Breast epithelium (tissue), 4 donors: ENCODE results near the gene JAKMIP2. TPM values are rescaled to one million over a fixed set of nuclear protein-coding genes. Genes with fewer than 3 reads are reported as not detected.

Source experiments
- DNase-seq, 2 donors: peaks; one replicate each; pipeline ENCODE4 v3.0.0-alpha.2; 2019; ENCODE audit warnings: low spot score in 2 of 2
- H3K27ac ChIP-seq, 2 donors: fragments of 200-600 bp; sonication (generic) in 1 of 2; one replicate each; pipeline ENCODE4 v1.5.1; 2016 to 2019; ENCODE audit warnings: mild to moderate bottlenecking in 1 of 2
- H3K27me3 ChIP-seq, 2 donors: fragments of 200-600 bp; sonication (generic) in 1 of 2; one replicate each; pipeline versions ENCODE4 v1.5.1 to v1.6.0; 2017 to 2019; ENCODE audit warnings: control low read depth in 1 of 2, mild to moderate bottlenecking in 1 of 2
- H3K36me3 ChIP-seq: fragments of 200-600 bp; one replicate; pipeline ENCODE4 v1.5.1; 2019
- H3K4me1 ChIP-seq, 2 donors: fragments of 200-600 bp; sonication (generic); one replicate each; pipeline ENCODE4 v1.5.1; 2016 to 2019; ENCODE audit warnings: control low read depth in 1 of 2
- H3K4me3 ChIP-seq, 3 donors: fragments of 200-600 bp; sonication (generic); 1 replicate in 2 of 3; 2 replicates in 1 of 3; pipeline ENCODE4 v1.5.1; 2016 to 2019; ENCODE audit warnings: mild to moderate bottlenecking in 3 of 3, moderate library complexity in 2 of 3
- H3K9me3 ChIP-seq, 2 donors: fragments of 200-600 bp; sonication (generic) in 1 of 2; one replicate each; pipeline ENCODE4 v1.5.1; 2016 to 2019; ENCODE audit warnings: control low read depth in 1 of 2
- POLR2A ChIP-seq: fragments of 450-650 bp; IDR thresholded peaks from one replicate; pipeline ENCODE4 v1.6.1; 2016; ENCODE audit warnings: antibody characterized with exemption, mild to moderate bottlenecking, moderate library complexity
- POLR2AphosphoS5 ChIP-seq, 3 donors: sonication (generic); formaldehyde crosslinking; IDR thresholded peaks; one replicate each; pipeline ENCODE4 v1.6.1; 2017; ENCODE audit warnings: antibody characterized with exemption in 3 of 3
- intact Hi-C: fragments of 100-400 bp; cut with DNase I; formaldehyde crosslinking; loops from one replicate; pipeline ENCODE4 v1.15.1; 2023; ENCODE audit warnings: low total_unique reads
- total RNA-seq, 3 donors: library from RNA; depleted of rRNA; stranded (reverse); fragments of >200 nt; gene quantifications; one replicate each; pipeline ENCODE4 v1.1.0, GENCODE V29; 2016
- TF ChIP-seq, protein P1 (sequence below), 3 donors: fragments of 450-650 bp; IDR thresholded peaks; one replicate each; pipeline ENCODE4 v1.5.1; 2016 to 2017; ENCODE audit warnings: antibody characterized with exemption in 3 of 3, mild to moderate bottlenecking in 3 of 3, moderate library complexity in 3 of 3

Gene JAKMIP2
- total RNA-seq, 3 donors from 2014 or later = under 0.01 to 0.73 (median 0.64) TPM

DNA sequence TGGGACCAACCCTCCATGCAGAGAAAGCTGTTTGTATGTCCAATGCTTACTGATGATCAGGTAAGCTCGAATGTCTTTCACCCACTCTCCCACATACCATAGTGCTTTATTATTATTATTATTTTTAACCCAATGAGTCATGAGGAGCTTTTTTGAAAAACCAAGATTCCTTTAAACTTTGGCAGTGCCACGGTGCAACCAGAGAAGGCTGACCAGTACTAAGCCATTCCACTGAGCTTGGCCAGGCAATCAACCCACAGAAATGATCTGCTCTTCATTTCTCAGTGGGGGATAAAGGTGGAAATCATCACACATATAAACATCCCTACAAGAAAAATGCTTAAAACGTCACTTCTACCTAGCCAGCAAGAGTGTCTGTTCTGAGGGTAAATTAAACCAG is 35.5 kb downstream of the JAKMIP2 start:
- Histone ChIP-seq H3K9me3 (no peaks in the 10 kb centered on the region), H3K27me3 (no peaks in the 10 kb centered on the region), H3K4me1 (no peaks in the 10 kb centered on the region), H3K36me3 (no peaks in the 10 kb centered on the region), H3K4me3 (no peak overlapping the region), H3K27ac (no peak overlapping the region)
- intact Hi-C loops = no loop called here
- TF ChIP-seq POLR2A (no peak), POLR2AphosphoS5 (IDR thresholded peaks at IDR 0.05) (no peak)
- TF ChIP-seq, protein P1, sequence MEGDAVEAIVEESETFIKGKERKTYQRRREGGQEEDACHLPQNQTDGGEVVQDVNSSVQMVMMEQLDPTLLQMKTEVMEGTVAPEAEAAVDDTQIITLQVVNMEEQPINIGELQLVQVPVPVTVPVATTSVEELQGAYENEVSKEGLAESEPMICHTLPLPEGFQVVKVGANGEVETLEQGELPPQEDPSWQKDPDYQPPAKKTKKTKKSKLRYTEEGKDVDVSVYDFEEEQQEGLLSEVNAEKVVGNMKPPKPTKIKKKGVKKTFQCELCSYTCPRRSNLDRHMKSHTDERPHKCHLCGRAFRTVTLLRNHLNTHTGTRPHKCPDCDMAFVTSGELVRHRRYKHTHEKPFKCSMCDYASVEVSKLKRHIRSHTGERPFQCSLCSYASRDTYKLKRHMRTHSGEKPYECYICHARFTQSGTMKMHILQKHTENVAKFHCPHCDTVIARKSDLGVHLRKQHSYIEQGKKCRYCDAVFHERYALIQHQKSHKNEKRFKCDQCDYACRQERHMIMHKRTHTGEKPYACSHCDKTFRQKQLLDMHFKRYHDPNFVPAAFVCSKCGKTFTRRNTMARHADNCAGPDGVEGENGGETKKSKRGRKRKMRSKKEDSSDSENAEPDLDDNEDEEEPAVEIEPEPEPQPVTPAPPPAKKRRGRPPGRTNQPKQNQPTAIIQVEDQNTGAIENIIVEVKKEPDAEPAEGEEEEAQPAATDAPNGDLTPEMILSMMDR (IDR thresholded peaks at IDR 0.05) = no peak
- no peak for DNase-seq

DNA sequence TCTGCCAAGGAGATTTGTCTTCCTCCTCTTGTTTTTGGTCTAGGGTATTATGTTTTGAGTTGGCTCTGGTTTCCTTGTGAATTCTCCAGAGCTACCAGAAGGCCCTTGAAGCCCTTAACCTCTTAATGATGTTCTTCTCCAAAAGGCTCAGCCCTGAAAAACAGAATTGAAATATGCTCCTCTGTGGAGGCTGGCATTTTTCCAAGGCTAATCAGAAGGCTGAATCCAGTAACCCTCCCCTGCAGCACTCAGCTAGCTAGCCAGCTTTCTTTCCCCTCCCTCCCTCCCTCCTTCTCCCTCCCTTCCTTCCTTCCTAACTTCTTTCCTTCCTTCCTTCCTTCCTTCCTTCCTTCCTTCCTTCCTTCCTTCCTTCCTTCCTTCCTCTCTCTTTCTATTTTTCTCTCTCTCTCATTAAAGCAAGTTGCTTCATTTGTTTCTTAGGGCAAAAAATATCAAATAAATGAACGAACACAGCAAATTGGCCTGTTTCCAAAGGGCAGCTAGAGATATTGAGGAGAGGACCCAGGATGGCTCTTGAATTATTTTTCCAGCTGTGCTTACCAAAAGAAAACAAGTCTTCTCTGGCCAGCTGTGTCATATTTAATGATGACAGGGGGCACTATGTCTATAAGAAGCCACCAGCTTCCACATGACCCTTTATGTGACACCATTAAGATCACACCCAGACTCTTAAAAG is 38.7 kb downstream of the JAKMIP2 start:
- TF ChIP-seq POLR2AphosphoS5 (IDR thresholded peaks at IDR 0.05) (no peak), POLR2A (no peak)
- TF ChIP-seq, protein P1 (IDR thresholded peaks at IDR 0.05) = no peak
- Histone ChIP-seq H3K9me3 (no peaks in the 10 kb centered on the region), H3K36me3 (no peaks in the 10 kb centered on the region), H3K4me1 (no peaks in the 10 kb centered on the region), H3K27ac (no peak overlapping the region), H3K27me3 (no peaks in the 10 kb centered on the region), H3K4me3 (no peak overlapping the region)
- intact Hi-C loops = no loop called here
- DNase-seq = no peak

DNA sequence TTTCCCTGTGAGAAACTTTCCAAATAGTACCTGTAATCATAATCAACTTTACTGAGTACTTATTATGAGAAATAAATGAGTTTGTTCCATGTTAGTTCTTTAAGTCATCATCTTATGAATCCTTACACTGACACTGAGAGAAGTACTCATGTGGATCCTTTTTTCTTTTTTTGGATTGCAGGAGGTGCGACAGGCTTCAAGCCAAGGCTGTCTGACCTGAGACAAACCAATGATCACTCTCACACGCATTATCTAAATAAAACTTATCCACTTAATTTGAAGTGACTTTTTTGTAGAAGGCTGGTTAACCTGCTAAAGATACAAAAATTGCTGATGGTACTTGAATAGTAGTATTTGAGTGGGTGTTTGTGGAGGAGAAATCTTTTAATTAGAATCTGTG is 39.5 kb downstream of the JAKMIP2 start:
- Histone ChIP-seq H3K27me3 (no peaks in the 10 kb centered on the region), H3K27ac (no peak overlapping the region), H3K9me3 (no peaks in the 10 kb centered on the region), H3K4me3 (no peak overlapping the region), H3K4me1 (no peaks in the 10 kb centered on the region), H3K36me3 (no peaks in the 10 kb centered on the region)
- TF ChIP-seq, protein P1 (IDR thresholded peaks at IDR 0.05) = no peak
- no peak for TF ChIP-seq POLR2AphosphoS5 (IDR thresholded peaks at IDR 0.05)
- TF ChIP-seq POLR2A = no peak
- intact Hi-C loops = no loop called here
- DNase-seq = no peak

DNA sequence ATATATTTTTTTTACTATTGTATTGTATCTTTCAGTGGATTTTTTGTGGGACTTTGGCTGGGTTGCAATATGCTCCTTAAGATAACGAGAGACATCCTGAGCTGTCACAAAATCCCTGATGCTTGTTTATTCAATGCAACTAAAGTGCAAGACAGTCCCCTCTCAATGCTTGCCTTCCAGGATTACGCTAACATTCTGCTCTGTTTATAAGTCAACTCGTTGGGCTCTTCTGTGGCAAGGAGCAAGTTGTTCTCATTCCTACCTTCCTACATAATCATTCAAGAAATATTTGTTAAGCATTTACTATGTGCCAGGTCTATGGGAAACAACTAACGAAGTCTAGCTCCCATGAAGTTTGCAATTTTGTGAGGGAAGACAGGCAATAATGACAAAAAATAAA is 40.4 kb downstream of the JAKMIP2 start:
- H3K27ac ChIP-seq = no peak overlapping the region
- no peak for TF ChIP-seq POLR2AphosphoS5 (IDR thresholded peaks at IDR 0.05)
- no peak for TF ChIP-seq POLR2A
- TF ChIP-seq, protein P1 (IDR thresholded peaks at IDR 0.05) = no peak
- no peak for DNase-seq
- no peaks in the 10 kb centered on the region for H3K9me3 ChIP-seq
- intact Hi-C loops = no loop called here
- no peaks in the 10 kb centered on the region for H3K27me3 ChIP-seq
- no peaks in the 10 kb centered on the region for H3K4me1 ChIP-seq
- no peaks in the 10 kb centered on the region for H3K36me3 ChIP-seq
- H3K4me3 ChIP-seq = no peak overlapping the region

DNA sequence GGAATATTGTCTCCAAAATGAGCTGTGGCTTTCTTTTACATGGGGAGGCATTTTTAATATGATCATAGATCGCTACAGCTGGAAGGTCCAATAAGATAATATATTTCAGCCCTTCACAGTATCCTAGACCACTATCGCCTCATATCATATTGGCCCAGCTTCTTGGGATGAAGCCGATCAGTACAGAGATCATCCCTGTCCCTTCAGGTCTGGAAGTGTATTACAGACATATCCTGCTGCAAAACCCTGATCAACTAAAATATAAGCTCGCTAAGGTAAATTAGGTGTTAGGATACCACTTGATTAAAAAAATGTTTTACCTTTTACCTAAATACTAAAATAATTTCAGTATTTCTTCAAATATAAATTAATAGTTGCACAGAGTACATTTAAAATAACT is 41.7 kb downstream of the JAKMIP2 start:
- H3K27me3 ChIP-seq = no peaks in the 10 kb centered on the region
- no peak for DNase-seq
- intact Hi-C loops = no loop called here
- no peak overlapping the region for H3K27ac ChIP-seq
- no peaks in the 10 kb centered on the region for H3K4me1 ChIP-seq
- no peak overlapping the region for H3K4me3 ChIP-seq
- H3K36me3 ChIP-seq = no peaks in the 10 kb centered on the region
- TF ChIP-seq POLR2A (no peak), POLR2AphosphoS5 (IDR thresholded peaks at IDR 0.05) (no peak)
- TF ChIP-seq, protein P1 (IDR thresholded peaks at IDR 0.05) = no peak
- no peaks in the 10 kb centered on the region for H3K9me3 ChIP-seq
